ENCODE results near the gene FBXO24. TPM values are rescaled to one million over a fixed set of nuclear protein-coding genes. Genes with fewer than 3 reads are reported as not detected.
A peak's percentile ranks its signal among the peaks of the same experiment; 100 is the strongest.

The FBXO24 gene
- total RNA-seq, 4 donors from 2014 or later = 2.9 to 4.9 TPM; not detected in 2

- Histone ChIP-seq H3K9me3 (no peaks in the 10 kb centered on the region), H3K4me3 (no peak overlapping the region), H3K27ac (no peak overlapping the region), H3K36me3 (no peaks in the 10 kb centered on the region), H3K27me3 (no peaks in the 10 kb centered on the region), H3K4me1 (peaks cover 0 to 10% of the 10 kb centered on the region in 2 donors)
- TF ChIP-seq POLR2A (IDR thresholded peaks at IDR 0.05) = no peak
- no peak for TF ChIP-seq CTCF (IDR thresholded peaks at IDR 0.05)
- DNase-seq = no peak
- intact Hi-C loops (cut with DNase I; ENCODE audit: low total_unique reads) = no loop called here
Measured at GRCh38 chr7:100609958-100610357, 23.8 kb downstream of the FBXO24 start.

- peak; percentile 64 to 72 for TF ChIP-seq POLR2A (IDR thresholded peaks at IDR 0.05)
- TF ChIP-seq CTCF (IDR thresholded peaks at IDR 0.05) = peak in 2 of 4 experiments; percentile 31 to 40
- Histone ChIP-seq H3K4me3 (peak within 1 kb of the TSS; percentile 83 to 87), H3K27ac (peak within 1 kb of the TSS; percentile 94), H3K4me1 (peaks cover 0 to 10% of the 10 kb centered on the region in 2 donors), H3K9me3 (no peaks in the 10 kb centered on the region), H3K36me3 (no peaks in the 10 kb centered on the region), H3K27me3 (no peaks in the 10 kb centered on the region)
- DNase-seq = peak; percentile 99 to 100
- intact Hi-C loops (cut with DNase I; ENCODE audit: low total_unique reads) = no loop called here
Measured at GRCh38 chr7:100611983-100612729, 26.0 kb downstream of the FBXO24 start, which contains the start of gene MOSPD3. MOSPD3 (plus strand) TSS chr7:100612540; CDS start chr7:100612792, 252 bp downstream.

- DNase-seq = no peak
- no peaks in the 10 kb centered on the region for H3K36me3 ChIP-seq
- H3K4me1 ChIP-seq = peaks cover 0 to 10% of the 10 kb centered on the region in 2 donors
- H3K27me3 ChIP-seq = no peaks in the 10 kb centered on the region
- TF ChIP-seq CTCF (IDR thresholded peaks at IDR 0.05) (peak in 1 of 4 experiments; percentile 6), POLR2A (IDR thresholded peaks at IDR 0.05) (no peak)
- peak overlapping the region; percentile 94 for H3K27ac ChIP-seq
- H3K4me3 ChIP-seq = peak overlapping the region; percentile 83 to 87
- intact Hi-C loops (cut with DNase I; ENCODE audit: low total_unique reads) = no loop called here
- H3K9me3 ChIP-seq = no peaks in the 10 kb centered on the region
Measured at GRCh38 chr7:100612730-100613390, 26.7 kb downstream of the FBXO24 start.

GRCh38 chr7:100613412-100614175 is 27.5 kb downstream of the FBXO24 start:
- intact Hi-C loops (cut with DNase I; ENCODE audit: low total_unique reads) = no loop called here
- Histone ChIP-seq H3K9me3 (no peaks in the 10 kb centered on the region), H3K36me3 (no peaks in the 10 kb centered on the region), H3K27me3 (no peaks in the 10 kb centered on the region), H3K4me3 (peak overlapping the region in 1 of 2 donors; percentile 87), H3K4me1 (peaks cover 0 to 10% of the 10 kb centered on the region in 2 donors), H3K27ac (peak overlapping the region in 1 of 2 donors; percentile 94)
- TF ChIP-seq POLR2A (IDR thresholded peaks at IDR 0.05) (no peak), CTCF (IDR thresholded peaks at IDR 0.05) (no peak)
- DNase-seq = no peak
